Measurements from ENCODE around the gene DNAJC1.

Gene DNAJC1

GRCh38 chr10:21764466-21765189, 238.9 kb downstream of the DNAJC1 start:
- FAIRE-seq (no peak), DNase-seq (ENCODE audit: low spot score) (no peak)

GRCh38 chr10:21760332-21760731, 243.2 kb downstream of the DNAJC1 start:
- FAIRE-seq (no peak), DNase-seq (ENCODE audit: low spot score) (no peak)

DNA sequence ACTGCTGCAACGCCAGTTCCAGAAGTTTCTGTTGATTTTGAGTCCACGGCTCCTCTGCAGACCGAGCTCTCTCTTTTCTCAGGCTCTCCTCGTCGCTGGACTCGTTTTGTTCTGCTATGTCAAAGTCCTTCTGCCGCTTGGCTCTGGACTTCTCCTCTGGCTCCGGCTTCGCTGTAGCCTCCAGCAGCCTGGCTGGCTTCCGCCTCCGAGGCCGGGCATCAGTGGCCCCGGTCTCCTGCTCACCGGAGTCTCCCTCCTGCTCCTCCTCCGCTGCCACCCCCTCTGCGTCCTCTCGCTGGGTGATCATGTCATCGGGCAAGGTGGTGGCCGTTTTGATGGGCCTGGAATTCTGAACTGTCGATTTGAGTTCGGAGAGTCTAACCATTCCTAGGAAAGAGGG, 244.3 kb downstream of the DNAJC1 start:
- FAIRE-seq (no peak), DNase-seq (ENCODE audit: low spot score) (no peak)

DNA sequence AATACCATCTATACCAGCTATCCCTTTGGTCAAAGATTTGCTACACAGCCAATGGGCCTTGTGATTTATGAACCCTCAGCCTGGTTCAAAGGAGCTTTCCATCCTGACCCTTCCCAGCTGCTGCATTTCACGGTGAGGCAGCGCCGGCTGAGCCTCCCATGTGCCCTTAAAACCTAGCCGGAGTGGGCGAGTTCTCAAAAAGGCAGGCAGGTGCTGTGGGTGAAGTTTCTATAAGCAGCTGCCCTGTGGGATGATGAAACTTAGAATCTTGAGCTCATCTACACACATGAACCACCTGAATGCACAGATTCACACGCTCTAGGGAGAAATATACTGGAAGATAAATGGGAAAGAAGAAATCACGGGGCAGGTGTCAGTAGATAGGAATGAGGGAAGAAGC, 244.8 kb downstream of the DNAJC1 start:
- DNase-seq (ENCODE audit: low spot score): no peak
- no peak for FAIRE-seq

DNA sequence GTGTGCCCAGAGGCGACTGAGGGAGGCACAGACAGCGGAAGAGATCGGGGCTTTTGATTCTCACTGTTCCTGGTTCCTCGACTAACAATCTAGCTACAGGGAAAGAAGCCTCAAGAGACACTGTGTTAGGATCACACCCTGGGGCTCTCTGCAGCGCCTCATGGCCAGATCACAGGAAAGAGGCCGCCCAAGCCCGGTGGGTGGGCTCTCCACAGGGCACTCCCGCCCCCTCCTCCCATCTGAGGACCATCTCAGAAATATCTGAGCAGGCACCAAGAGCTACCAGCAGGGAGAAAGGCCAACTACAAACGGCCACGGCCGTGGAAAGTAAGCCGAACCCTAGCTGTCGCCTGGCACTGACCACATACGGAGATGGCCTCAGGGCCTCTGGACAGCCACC, 245.3 kb downstream of the DNAJC1 start:
- FAIRE-seq (no peak), DNase-seq (ENCODE audit: low spot score) (no peak)

DNA sequence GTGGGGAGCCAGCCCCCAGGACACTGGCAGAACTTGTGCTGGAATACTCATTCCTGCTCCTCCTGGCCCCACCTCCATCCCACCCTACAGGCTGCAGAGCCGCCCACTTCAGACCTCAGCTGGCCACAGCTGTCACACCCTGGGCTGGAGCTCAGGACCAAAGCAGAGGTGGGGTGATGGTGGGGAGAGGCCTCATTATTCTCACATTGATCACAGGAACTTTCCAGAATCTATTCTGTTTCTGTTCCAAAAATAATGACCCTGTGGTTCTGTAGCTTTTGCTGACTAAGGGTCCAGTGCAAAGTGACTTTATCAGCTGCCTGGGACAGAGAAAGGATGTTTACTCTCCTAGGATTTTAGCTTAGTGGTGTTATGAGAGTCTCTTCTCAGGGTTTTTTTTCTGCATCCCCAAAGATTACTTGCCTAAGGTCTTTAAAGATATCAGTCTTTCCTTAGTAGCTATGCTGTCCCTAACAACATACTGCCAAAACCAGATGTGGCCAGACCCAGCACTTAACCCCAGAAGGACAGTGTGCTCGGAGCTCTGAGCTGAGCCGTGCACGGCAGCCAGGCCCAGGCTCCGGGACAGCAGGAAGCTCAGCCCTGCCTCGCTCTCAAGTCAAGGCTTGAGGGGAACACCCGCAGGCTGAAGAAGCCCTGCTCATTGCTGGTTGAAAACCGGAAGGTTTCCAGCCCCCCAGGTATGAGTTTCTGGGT, 246.2 kb downstream of the DNAJC1 start:
- DNase-seq (ENCODE audit: low spot score) (no peak), FAIRE-seq (no peak)

DNA sequence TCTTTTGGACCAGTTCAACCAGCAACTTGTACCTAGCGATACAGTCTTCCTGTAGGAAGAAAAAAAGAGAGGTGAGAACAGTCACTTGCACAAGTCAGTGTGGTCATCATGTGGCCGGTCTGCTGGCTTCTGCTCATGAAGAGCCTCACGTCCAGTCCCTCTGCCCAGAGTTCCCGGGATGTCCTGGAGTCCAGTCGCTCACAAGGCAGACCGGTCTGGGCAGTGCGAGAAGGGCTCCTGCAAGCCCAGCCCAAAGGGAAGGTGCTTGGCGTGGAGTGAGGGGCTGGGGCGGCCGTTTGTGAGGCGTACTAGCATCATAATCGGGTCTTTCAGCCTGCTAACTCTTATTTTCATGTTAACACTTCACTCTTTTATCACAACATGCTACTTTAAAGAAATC, 246.8 kb downstream of the DNAJC1 start:
- FAIRE-seq: no peak
- DNase-seq (ENCODE audit: low spot score): no peak

GRCh38 chr10:21754410-21755011, 249.0 kb downstream of the DNAJC1 start:
- no peak for DNase-seq (ENCODE audit: low spot score)
- FAIRE-seq: no peak

GRCh38 chr10:21753497-21754270, 249.8 kb downstream of the DNAJC1 start:
- DNase-seq (ENCODE audit: low spot score): no peak
- no peak for FAIRE-seq

- no peak for FAIRE-seq
- no peak for DNase-seq (ENCODE audit: low spot score)
Observed at GRCh38 chr10:21751341-21752310, 251.9 kb downstream of the DNAJC1 start.

GRCh38 chr10:21750424-21750823, 253.1 kb downstream of the DNAJC1 start:
- DNase-seq (ENCODE audit: low spot score) (no peak), FAIRE-seq (no peak)

GRCh38 chr10:21749788-21750187, 253.7 kb downstream of the DNAJC1 start:
- DNase-seq (ENCODE audit: low spot score): no peak
- no peak for FAIRE-seq

GRCh38 chr10:21747809-21748208, 255.7 kb downstream of the DNAJC1 start:
- FAIRE-seq: no peak
- no peak for DNase-seq (ENCODE audit: low spot score)

- no peak for FAIRE-seq
- DNase-seq (ENCODE audit: low spot score): no peak
Observed at GRCh38 chr10:21746118-21746517, 257.4 kb downstream of the DNAJC1 start.

GRCh38 chr10:21744223-21744622, 259.3 kb downstream of the DNAJC1 start:
- DNase-seq (ENCODE audit: low spot score) (no peak), FAIRE-seq (no peak)

DNA sequence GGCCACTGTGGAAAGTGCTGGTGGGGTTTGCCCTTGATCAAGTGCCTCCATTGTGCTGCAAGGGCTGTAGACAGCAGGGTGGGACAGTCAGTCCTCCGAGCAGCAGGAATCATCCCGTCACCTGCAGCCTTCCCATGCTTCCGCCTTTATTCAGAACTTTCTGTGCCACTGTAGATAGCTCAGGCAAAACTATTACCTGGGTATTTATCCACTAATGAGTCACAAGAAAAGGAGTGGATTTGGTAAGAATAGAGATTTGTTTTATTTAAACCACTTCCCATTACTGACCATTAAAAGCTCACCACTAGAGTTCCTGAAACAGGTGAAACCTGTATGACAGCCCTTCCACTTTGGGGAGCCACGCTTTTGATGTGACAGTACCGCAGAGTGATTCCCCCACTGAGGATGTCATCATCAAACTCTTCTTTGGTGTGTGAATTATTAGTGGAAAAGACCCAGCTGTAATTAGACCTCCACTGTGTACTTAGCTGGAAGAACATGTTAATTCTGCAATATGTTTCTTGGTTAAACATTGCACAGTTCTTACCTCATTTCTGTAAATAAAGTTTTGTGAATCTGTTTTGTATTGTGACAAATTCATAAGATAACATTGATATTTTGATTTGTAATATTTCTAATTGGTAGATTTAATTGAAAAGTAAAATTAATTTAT, 260.7 kb downstream of the DNAJC1 start:
- peak; percentile 12 for FAIRE-seq
- no peak for DNase-seq (ENCODE audit: low spot score)

DNA sequence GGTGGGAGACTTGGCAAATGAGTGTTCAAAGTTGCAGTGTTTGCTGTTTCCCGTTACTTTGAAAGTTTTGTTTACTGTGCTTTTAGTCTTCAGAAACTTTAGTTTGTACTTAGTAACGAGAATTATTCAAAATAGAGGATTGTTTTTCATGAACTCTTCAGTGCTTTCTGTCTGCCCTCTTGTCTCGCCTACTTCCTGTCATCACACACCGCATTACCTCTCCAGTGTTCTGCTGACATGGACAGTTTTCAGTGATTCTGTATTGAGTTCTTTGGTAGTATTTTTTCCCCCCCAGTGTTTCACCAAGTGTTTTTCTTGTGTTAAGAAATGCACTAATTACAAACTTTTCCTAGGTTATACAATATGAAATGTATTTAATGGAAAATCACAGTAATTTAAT, 262.5 kb downstream of the DNAJC1 start:
- DNase-seq (ENCODE audit: low spot score) (no peak), FAIRE-seq (no peak)

GRCh38 chr10:21737106-21737505, 266.4 kb downstream of the DNAJC1 start:
- DNase-seq (ENCODE audit: low spot score) (no peak), FAIRE-seq (no peak)

DNA sequence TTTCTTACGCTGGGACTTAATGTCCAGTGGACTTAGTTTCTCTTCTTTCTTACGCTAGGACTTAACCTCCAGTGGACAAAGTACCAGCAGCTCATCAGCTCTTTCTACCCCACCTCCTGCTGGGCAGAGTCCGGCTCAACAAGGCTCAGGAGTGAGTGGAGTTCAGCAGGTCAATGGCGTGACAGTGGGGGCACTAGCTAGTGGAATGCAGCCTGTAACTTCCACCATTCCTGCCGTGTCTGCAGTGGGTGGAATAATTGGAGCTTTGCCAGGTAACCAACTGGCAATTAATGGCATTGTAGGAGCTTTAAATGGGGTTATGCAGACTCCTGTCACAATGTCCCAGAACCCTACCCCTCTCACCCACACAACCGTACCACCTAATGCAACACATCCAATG, 269.8 kb downstream of the DNAJC1 start:
- DNase-seq (ENCODE audit: low spot score) (no peak), FAIRE-seq (no peak)

All from RCC 7860 (cell line).